NCI-H1436 treated with DMSO at 0.1 percent for 48 hours (cell line): Measurements from ENCODE around the gene SEC24D.

Experiments
- DNase-seq: peaks from one replicate; lab custom pipeline; 2025; lab: John Stamatoyannopoulos, UW

Gene SEC24D

DNA sequence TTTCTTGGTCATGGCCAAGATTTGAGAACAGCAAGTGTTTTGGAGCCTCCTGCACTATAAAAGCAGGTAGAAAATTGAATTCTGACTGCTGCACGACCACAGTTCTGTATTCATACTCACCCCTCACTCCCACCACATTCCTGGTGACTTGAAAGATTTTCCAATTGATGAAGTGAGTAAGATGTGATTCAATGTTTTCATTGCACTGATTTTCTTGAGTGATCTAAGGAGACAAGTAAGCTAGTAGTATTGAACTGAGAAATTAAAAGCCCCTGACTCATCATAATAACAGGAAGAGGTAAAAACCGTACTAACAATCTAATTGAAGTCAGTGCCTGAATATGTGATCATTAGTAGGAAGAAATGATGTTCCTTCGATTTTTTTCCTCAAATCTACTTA is 6.1 kb upstream of the SEC24D start:
- no peak for DNase-seq

GRCh38 chr4:118839221-118839927 is 3.4 kb upstream of the SEC24D start:
- DNase-seq, result no peak

- no peak for DNase-seq
Observed at GRCh38 chr4:118837121-118837507, 1.2 kb upstream of the SEC24D start.

DNA sequence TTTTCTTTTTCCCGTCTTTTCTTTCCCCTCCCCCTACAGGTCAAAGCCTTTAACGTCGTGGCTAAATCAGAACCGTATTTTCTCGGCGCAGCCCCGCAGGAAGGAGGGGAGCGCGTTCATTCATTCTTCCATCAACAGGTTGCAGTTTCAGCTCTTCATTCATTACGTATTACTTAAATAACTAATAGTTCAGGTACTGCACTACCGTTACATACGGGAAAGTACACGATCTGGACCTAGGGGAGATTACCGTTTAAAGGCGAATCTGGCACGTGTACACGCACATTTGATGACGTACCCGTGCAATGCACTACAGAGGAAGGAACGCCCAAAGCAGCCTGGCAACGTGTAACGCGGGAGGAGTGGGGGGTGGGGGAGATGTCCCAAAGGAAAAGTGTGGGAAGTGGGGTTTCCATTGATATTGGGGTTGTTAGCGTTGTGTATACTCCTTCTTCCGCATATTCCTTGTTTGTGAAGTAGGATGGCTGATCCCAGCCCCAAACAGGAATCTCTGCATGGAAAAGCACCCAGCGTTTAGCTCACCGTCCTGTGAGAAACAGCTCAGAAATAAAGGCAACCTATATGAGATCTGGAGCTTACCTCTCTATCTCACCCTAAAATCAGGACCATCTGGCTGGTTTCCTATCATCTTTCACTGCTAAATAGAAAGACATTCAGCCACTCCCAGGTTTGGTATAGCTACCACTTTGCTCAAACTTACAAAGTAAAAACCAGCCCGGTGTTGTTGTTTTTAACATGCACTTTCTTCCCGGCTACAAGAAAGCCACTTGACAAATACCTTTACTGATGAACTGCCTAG is 585 bp upstream of the SEC24D start:
- peak; percentile 8 for DNase-seq

- DNase-seq, result no peak
Observed at GRCh38 chr4:118834960-118835569, 861 bp downstream of the SEC24D start.

GRCh38 chr4:118834070-118834469 is 1.9 kb downstream of the SEC24D start:
- no peak for DNase-seq

DNA sequence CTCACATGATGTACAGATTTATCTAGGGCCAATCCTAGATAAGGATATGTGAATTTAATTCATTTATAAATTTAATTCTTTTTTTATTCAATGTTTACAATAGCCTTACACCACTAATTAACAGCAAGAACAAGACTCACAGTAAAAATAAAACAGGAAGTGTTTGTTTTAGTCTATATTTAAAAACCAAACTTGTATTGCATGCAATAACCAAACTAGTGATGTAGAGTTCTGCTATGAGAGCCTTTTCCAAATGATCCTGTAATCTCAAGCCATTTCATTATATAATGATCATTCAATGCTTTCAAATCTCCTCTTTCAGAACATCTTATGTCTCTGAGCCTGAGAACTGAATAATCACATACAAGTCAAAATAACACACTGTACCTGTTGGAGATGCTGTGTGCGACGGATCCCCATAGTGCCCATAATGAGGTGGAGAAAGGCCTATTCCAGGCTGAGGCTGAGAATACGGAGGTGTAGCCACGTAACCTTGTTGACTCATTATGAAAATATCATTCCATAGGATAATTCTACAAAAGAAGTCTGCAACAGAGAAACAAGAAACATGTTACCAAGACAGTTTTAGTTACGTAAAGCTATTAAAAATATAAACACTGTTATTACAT is 2.6 kb downstream of the SEC24D start:
- no peak for DNase-seq

DNA sequence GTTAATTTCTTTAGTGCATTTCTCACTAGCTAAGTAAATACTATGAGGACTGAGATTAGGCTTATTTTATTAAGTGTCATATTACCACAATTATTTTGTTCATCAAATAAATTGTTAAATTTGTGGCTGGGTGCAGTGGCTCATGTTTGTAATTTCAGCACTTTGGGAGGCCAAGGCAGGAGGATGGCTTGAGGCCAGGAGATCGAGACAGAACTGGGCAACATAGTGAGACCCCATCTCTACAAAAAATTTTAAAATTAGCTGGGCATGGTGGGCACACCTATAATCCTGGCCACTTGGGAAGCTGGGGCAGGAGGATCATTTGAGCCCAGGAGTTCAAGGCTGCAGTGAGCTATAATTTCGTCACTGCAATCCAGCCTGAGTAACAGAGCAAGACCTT is 6.8 kb downstream of the SEC24D start:
- no peak for DNase-seq

GRCh38 chr4:118826723-118827444 is 9.0 kb downstream of the SEC24D start:
- no peak for DNase-seq

DNA sequence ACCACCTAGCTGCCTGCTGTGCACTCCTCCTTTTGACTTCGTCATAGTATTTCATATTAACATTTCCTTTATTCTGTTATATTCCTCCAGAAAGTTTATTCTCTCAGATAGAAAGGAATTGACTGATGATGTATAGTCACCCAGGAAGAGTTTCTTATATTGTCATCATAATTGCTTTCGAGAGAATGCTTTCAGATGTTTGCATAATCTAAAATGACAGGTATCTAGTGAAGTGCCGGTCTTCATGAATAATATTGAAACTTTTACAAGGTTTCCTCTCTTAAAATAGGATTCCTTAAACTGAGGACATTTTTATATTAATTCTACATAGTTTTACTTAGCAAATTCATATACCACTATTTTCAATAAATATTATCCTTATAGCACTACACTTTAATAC is 10.1 kb downstream of the SEC24D start:
- DNase-seq, result no peak

DNA sequence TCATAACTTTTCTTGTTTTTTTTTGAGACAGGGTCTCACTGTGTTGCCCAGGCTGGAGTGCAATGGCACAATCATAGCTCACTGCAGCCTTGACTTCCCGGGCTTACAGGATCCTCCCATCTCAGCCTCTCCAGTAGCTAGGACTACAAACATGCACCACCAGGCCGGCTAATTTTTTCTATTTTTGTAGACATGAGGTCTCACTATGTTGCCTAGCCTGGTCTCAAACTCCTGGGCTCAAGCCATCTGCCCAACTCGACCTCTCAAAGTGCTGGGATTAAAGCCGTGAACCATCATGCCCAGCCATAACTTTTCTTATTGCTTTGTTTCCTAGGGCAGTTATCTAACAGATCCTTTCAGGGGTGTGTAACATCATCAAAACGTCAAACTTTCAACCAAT is 11.8 kb downstream of the SEC24D start:
- no peak for DNase-seq

DNA sequence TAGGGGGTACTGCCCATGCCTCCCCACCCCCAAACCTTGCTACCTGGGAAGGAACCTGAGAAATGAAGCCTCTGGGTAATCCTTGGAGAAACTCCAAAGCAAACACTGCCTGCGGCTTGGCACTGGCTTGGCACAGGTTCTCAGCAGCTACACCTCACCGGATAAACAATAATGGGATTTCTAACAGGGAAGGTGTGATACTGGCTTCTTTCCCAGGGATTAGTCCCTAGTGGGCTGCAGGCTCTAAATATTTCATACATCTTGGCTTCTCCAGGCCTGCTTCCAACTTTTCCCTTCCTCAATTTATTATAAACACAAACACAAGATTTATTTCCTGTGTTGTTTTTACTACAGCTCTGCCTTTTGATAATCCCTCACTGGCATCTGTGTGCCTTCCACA is 12.5 kb downstream of the SEC24D start:
- DNase-seq, result no peak

- no peak for DNase-seq
Observed at GRCh38 chr4:118821590-118822293, 14.2 kb downstream of the SEC24D start.

DNA sequence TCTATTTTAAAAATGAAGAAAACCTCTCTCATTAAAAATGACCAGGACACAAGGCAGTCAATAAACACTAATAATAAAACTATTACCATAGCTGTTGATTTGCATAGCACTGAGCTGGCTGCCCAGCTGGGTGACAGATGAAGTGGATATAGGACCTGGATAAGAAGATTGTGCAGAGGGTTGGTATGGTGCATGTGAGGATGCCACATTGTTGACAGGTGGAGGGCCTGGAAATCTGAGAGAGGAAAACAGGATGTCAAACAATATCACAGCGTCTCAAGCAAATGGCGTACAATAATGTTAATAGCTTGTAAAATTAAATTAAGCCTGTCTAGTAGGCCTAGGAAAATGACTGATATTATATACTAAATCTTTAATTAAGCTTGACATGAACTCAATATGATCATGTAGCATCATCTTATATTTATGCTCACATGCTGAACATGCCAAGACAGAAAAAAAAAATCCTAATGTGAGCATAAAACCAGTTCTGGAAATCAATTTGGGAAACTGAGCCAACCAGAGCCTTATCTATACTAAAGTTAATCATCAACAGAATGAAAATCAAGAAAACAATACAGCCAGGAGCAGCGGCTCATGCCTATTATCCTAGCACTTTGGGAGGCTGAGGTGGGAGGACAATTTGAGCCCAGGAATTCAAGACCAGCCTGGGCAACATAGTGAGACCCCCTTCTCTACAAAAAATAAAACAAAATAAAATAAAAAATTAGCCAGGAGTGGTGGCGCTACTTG is 18.6 kb downstream of the SEC24D start:
- DNase-seq, result no peak

GRCh38 chr4:118816538-118817177 is 19.3 kb downstream of the SEC24D start:
- DNase-seq, result no peak

DNA sequence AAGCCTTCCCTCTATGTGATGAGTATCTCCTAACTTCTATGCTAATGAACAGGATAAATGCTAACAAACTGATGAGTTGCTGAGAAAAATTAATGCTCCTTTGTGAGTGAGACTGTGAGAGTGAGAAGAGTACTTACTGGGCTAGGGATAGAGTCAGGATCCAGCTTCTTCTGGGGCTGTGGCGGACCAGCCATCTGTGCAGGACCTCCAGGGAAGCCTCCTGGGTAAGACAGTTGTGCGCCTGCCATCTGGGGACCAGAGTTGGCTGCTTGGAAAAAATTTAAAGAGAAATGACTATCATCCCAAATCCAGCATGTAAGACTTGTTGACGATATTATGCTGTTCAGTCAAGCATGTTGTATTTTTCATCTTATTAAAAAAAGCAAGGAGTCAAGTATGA is 21.0 kb downstream of the SEC24D start:
- DNase-seq, result no peak

DNA sequence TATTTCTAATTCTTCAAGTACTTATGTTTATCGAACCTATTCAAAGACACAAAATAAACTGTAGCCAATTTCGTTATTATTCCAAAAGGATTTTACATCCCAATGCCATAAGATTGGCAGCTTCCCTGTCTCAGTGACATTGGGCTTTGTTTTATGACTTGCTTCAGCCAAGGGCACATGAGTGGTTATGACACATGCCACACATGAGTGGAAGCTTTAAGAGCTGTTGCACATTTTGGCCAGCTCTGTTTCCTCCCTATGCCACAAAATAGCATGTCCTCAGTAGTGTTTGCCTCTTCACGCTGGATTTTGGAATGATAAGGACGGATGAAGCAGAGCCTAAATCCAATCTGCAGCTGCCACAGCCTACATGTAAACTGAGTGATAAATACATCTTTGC is 21.9 kb downstream of the SEC24D start:
- no peak for DNase-seq

- no peak for DNase-seq
Observed at GRCh38 chr4:118813561-118813960, 22.4 kb downstream of the SEC24D start.

DNA sequence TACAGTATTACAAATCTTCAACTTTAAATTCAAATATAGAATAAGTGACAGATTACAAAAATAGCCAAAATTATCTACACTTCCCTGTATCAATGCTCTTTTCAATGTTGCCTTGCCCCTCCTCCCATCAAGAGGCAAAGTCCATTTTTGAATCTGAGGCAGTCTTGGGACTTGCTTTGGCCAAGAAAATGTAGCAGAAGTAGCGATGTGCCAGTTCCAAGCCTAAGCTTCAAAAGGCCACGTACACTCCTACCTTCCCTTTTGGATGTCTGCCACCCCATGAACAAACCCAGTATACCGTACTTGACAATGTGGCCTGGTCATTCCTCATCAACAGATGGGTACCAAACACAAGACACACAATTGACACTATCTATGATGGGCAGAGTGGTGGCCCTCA is 24.1 kb downstream of the SEC24D start:
- DNase-seq, result no peak
